ENCODE data around the gene CD63.
"Not testable (repeated sequence)": the region's sequence is repeated elsewhere in the genome, so short reads cannot be mapped to it uniquely, and the experiment has no call there.

Gene CD63, protein sequence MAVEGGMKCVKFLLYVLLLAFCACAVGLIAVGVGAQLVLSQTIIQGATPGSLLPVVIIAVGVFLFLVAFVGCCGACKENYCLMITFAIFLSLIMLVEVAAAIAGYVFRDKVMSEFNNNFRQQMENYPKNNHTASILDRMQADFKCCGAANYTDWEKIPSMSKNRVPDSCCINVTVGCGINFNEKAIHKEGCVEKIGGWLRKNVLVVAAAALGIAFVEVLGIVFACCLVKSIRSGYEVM

DNA sequence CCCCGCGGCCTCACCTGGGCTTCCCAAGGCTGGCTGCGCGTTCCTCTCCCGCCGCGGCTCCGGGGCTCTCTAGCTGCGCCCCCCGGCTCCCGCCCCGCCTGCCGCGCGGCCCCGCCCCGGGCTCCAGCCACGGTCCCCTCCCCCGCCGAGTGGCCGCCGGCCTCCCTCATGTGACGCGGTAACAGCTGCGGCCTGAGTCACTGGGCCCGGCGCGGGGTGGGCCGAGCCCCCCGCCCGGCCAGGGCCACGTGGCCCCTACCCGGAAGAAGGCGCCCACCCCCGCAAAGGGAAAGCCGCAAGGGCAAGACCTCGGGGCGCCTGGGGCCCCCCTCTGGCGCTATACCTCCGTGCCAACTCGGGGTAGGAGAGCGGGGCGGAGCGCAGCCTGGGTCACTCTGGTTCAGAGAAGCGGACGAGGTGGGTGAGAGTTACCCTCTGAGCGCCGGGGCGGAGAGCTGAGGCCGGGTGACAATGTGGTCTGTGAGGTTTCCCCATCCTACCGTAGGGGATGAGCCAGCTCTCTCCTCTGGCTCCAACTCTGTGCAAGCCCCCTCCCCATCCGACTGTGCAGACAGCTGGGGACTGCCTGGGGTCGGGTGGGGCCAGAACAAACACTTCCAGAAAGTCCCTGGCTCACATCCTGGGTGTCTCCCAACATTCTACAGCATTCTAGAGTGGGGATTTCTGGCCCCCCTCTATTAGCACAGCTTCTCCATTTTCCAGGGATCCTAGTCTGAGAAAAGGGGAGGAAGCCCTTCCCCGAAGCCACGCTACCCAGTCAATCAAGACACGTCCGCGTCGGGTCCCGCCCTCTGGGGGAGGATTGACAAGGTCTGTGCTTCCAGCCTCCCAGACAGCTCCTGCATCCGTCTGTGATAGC is at the start of gene CD63:
CD63 (minus strand) TSS at position 71 of the 880 bp plus-strand sequence. CDS start 668 bp downstream, outside the sequence.
- DNase-seq = peak; percentile 94

DNA sequence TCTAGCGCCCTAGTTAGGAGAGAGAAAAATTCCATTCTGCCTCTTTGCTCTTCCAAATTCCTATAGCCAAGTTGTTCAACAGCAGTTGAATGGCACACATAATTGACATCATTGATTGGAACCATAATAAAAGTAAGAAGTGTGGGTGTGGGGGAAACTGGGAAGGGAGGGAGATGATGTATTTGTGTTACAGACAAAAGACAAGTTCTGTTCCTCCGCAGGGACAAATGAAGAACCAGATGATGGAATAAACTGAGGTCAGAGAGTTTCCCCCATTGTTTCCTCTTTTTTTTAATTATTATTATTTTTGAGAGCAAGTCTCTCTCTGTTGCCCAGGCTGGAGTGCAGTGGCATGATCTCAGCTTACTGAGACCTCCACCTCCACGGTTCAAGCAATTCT is 49.0 kb upstream of the CD63 start:
- no peak for DNase-seq

DNA sequence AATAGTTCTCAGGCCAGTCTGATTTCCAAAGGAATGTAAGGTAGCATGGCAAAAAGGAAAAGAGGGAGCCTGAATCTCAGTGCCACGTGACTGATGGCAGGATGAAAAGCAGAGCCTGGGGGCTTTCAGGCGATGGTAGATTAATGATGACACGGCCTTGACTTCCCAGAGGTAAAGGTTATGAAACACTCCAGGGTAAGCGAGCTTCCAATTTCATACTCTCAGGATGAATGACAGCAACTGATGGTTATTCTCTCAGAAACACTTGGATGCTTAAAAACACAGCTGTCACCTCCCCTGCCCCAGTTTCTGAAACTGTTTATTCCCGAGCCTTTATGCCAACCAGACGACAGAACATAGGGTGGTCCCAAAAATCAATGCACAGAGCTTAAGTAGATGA is 42.9 kb upstream of the CD63 start:
- DNase-seq = no peak

DNA sequence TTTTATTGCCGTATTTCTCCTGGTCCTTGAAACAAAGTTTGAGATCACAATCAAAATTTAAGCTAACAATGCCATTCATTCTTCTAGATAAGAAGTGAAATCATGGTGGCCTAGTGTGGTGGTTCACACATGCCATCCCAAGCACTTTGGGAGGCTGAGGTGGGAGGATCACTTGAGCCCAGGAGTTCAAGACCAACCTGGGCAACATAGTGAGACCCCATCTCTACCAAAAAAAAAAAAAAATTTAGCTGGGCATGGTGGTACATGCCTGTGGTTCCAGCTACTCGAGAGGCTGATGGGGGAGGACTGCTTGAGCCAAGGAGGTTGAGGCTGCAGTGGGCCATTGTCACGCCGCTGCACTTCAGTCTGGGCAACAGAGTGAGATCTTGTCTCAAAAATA is 38.3 kb upstream of the CD63 start:
- DNase-seq = no peak

DNA sequence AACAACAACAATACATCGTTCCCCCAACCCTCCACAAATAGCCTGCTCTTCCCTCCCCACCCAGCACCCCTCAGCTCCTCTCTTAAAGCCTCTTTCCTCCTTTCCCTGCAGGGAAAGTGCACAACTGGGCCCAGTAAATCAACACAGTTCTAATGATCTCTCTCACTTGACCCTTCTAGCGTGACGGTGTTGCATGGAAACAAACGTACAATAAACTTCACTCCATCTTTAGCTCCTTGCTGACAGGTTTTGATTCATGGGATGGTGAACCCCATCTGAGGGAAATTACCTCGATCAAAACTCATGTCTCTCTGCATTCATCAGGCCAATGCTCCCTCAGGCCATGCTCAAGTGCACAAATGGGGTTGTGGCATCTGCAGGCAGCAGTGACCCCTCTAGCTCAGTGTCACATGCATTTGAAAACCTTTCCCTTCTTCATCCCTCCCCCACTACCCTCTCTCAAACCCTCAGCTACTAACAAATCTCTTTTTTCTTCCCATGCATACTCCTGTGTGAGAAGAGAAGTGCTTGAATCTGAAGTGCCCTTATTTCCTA is 37.0 kb upstream of the CD63 start:
- no peak for DNase-seq

DNA sequence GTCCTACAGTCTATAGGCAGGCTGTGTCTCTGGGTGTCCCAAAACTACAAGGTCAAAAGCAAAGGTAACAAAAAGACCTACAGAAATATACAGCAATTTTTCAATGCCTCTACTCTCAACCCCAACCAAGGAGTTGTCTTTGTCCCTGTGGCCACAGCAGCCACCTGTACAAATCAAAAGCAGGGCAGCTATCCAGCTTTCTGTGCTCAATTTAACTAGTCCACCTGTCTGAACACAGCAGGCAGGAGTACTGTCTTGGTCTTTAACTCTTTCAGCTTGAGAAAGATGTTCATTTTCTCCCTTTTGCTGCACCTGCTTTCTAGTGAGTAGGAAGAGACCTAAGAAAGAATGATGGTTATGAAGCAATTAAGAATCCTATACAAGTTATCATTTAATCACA is 33.8 kb upstream of the CD63 start:
- DNase-seq = no peak

DNA sequence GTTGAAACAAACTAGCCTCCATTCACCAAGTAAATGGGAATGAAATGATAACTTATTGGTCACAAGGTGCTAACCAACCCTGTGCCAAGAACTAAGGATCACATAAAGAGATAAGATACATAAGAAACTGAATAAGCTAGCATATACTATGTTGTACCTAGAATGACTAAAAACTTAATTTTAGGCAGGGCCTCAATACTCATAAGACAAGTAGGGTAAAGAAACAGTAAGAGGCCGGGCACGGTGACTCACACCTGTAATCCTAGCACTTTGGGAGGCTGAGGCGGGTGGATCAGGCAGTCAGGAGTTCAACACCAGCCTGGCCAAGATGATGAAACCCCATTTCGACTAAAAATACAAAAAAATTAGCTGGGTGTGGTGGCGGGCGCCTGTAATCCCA is 31.9 kb upstream of the CD63 start:
- no peak for DNase-seq

DNA sequence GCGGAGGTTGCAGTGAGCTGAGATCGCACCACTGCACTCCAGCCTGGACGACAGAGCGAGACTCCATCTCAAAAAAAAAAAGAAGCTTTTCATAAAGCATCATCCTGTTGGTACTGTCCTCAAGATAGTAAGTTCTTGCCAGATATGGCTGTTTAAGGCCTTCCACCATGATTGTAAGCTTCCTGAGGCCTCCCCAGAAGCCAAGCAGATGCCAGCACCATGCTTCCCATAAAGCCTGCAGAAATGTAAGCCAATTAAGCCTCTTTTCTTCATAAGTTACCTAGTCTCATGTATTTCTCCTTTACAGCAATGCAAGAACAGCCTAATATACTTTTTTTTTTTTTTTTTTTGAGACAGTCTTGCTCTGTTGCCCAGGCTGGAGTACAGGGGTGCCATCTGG is 29.8 kb upstream of the CD63 start:
- not testable (repeated sequence) for DNase-seq

DNA sequence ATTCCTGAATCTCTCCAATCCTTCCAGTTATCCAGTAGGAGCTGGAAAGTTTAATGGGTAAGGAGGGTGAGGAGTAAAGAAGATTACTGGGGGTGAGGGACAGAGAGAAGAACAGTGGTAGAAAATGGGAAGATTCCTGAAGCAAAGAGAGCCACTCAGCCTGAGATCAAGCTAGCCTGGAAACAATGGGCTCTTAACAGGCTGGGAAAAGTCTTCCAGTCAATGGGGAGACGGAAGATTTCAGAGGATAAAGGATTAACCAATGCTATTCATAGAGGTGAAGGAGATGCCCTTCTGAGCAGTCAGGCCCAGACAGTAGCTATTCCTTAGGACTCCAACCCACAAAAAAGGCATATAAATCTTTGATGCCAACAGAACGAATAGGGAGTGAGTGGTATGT is 28.9 kb upstream of the CD63 start:
- no peak for DNase-seq

DNA sequence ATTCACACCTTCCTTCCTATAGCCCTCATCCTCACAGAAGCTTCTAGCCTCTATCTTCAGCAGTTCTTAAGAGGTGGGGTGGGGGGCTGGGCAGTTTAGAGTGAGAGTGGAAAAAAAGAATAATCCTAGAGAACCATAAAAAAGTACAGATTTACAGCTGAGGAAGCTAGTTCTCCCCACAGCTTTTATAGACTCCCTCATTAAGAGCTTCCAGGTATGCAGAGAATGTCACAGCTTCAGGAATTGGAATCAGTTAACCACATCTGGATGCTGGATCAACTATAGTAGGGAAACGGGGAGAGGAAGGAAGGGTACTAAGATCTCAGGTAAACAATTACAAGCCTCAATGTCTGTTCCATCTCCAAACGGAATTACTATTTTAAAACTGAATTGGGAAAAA is 26.4 kb upstream of the CD63 start:
- DNase-seq = no peak

DNA sequence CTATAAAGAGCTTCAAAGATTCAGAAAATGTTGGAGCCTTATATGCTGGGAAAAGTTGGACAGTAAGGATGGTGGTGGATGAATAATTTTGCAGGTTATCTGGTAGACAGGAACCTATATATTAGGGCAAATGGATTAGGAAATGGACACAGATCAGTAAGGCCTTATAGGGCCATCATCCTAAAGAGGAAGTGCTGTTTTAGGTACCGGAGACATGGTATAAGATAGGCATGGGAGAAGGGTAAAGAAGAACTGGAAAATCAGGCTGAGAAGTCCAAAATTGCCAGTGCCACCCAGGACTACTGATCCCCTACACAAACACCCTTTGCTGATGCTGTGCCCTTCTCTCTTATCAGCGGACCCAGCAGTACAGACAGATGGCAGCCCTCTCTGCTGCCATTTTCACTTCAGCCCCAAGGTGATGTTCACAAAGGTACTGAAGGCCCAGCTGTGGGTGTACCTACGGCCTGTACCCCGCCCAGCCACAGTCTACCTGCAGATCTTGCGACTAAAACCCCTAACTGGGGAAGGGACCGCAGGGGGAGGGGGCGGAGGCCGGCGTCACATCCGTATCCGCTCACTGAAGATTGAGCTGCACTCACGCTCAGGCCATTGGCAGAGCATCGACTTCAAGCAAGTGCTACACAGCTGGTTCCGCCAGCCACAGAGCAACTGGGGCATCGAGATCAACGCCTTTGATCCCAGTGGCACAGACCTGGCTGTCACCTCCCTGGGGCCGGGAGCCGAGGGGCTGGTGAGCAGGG is 19.6 kb upstream of the CD63 start:
- DNase-seq = no peak

DNA sequence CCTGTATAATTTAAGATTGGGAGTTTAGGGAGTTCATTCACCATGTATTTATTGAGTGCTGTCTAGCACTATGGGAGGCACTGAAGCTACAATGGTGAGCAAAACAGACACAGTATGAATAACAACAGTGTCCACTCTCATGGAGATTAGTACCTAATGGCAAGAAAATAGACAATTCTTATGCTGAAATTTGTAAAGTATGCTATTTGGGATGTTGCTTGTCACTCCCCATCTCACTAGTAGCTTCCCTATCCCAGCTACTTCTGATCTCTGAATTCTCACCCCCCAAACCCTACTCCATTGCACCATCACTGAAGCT is 18.1 kb upstream of the CD63 start:
- no peak for DNase-seq

DNA sequence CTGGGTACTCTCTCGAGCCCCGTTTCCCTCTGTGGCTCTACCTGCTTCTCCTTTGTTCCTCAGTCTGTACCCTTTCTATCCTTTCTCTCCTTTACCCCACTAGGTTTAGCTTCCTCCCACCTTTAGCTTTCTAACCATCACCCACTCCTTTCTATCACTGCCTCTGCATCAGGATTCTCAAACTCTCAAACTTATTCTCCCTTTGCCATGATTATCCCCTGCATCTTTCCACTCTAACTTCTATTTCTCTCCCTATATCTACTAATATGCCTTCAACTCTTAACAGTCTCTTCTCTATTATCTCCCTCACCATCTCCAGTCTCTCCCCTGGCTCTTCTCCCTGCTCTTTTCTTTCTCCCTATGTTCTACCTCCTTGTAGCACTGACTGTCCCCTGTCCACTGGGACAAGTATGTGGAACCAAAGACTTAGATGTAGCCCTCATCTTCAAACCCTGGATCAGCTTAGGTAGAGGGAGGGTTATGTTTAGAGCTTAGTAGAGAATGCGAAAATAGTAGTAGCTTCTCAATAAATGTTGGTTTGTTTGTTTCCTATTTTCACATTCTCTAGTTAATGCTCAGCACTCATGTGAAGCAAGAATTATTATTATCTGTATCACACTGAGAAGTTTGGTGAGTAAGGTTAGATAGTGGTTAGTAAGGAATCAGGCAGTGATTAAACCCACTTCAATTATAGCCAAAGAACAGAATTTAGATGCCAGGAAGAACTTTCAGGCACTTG is 17.5 kb upstream of the CD63 start:
- no peak for DNase-seq

DNA sequence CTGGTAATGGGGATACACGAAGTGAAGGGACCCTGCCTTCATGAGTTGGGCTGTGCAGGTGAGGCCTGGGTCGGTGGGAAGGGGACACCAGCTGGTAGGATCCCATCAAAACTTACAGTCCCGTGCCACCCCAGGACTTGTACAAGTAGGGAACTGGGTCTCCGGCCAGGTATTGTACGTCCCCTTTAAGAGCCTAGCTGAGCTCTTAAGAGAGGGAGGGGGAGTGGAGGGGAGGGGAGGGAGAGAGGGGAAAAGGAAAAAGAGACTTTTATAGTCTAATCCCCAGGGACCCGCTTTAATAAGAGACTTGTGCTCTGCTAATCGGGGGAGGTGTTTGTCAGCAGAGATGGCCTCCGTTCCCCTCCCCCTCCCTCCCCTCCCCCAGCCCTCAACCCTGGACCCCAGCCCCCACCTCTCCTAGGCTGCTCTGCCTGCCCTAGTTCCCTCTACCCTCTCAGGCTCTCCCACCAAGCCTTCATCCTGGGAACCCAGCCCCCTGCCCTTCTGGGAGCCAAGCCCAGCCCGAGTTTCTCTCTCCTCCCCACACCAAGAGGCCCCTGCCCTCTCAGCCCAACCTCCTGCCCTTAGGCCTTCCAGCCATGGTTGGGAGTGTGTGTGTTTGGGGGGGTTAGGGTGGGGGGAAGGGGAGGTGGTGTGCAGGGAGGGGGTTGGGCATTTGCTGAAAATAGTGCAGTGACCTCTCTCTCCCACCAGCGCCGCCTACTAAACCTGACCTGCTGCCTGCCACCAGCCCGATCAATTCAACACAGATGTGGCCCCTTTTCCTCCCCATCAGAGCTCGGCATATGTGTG is 16.8 kb upstream of the CD63 start:
- peak; percentile 66 for DNase-seq

DNA sequence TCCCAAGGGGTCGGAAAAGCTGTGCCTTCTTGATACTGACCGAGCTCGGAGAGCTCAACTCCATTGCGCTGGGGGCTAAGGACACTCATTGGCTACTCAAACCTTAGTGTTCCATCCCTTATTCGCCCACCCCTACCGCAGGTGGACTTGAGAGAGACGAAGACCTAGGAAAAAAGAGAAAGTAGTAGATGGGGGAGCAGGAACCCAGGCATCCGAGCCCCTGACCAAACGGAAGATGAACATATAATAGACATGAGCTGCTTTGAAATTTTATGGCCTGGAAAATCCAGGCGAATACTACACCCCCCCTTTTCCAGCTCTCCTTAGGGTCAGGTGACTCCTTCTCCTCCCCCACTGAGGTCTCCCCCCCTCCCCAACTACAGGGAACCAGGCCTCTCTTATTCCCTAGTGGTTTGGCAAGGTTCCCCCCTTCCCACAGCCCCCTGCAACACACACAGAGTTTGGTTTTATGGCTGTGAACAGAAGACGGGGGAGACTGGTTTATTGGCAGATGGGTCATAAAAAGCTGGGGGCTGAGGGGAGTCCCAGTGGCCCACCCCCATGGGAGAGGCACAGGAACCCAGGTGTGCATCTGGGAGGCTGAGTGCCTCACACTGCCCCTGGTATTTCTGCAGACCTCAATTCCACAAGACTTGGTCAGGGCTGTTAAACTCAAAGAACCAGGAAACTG is 15.7 kb upstream of the CD63 start:
- no peak for DNase-seq

DNA sequence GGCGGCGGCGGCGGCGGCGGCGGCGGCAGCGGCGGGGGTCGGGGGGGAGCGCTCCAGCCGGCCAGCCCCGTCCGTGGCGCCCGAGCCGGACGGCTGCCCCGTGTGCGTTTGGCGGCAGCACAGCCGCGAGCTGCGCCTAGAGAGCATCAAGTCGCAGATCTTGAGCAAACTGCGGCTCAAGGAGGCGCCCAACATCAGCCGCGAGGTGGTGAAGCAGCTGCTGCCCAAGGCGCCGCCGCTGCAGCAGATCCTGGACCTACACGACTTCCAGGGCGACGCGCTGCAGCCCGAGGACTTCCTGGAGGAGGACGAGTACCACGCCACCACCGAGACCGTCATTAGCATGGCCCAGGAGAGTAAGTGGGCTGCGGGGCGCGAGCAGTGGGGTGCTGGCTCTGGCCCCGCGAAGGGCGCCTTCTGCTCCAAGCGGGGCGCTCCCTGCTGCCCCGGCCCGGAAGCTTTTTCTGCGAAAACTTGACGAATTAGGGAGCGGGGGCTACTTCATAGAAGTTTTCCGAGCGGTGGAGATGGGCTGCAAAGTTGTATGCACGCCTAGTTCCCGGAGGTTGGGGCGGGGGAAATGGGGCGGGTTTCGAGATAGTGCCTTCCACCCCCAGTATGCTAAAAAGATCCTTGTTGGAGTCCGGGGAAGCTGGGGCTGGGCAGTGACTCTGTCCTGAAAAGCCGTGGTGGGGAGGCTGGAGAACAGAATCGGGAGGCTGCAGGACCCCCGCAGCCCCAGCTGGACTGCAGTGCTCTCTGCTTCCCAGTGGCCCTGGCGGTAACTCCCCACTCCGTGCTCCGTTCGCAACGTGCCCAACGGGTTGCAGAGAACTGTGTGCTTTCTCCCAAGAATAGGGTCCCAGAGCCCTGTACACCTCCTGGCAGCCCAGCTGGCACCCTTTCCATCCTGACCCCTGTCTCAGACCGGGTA is 14.9 kb upstream of the CD63 start:
- no peak for DNase-seq

DNA sequence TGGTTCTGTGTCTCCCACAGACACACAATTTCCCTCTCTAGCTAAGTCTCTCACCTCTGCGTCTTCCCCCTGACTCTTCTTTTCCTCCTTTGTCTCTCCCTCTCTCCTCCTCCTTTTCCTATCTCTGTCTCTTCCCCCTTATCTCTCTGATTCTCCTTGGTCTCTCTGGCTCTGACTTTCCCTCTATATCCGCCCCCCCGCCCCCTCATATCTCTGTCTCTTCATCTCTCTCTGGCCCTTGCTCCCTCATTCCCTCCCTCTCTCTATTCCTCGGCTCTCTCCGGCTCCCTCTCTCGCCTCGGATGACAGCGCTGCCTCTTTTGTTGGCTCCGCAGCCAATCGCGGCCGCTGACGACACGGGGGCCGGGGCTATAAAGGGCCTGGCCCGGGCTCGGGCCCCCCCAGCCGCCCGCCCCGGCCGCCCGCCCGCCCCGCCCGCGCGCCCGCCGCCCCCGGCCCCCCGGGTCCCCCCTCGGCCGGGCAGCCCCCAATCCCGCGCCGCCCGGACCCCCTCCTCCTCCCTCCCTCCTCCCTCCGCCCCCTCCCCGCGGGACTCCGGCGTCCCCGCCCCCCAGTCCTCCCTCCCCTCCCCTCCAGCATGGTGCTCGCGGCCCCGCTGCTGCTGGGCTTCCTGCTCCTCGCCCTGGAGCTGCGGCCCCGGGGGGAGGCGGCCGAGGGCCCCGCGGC is 14.1 kb upstream of the CD63 start, which contains the start of gene GDF11:
GDF11 (plus strand) TSS at position 404 of the 687 bp plus-strand sequence; CDS start at position 599, 195 bp downstream.
- peak; percentile 88 for DNase-seq

DNA sequence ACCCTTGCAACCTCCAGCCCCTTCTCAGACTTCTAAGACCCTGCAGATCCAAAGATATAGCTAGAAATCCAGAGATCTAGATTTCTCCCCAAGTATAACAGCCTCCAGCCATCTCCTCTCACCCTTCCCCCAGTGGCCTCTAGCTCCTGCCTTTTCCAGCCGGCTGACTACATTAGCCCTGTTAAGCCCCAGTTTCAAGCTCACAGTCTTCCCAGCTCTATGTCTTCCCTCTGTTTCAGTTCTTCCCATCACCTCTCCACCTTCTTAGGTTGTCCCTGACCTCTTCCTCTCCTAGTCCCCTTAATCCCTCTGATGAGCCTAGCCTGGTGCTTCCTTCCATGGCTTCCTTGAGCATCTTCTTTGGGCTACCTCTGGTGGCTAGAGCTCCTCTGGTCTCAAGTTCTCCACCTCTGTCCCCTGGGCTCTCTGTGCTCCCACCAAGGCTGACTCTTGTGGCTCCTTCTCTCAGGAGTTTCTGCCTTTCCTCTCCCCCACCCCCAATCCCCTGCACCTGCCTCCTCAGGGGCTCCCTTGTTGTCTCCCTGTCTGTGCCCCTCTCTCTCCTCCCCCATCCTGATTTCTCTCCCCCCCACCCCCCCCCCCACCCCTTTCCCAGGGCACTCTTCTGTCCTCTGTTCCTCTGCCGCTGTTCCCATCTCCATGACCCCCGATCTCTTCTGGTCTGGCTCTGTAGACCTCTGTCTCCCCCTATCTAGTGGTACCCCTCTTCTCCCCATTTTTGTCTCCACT is 13.3 kb upstream of the CD63 start:
- no peak for DNase-seq

DNA sequence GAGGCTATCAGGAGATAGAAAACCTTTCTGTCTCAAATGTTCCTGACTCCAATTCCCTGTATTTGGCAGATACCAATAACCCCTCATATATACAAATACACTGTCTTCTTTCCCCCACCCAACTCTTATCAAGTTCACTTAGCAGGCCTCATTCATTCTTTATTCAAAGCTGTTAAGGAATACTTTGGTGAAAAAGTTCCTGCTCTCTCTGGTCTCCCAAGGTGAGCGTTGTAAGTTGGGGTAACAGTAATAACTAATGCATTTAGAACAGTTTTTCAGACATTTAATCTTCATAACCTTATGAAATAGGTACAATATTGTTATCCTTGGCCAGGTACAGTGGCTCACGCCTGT is 10.2 kb upstream of the CD63 start:
- no peak for DNase-seq
